IPS-18c (cell line): Measurements from ENCODE around the gene OR2G3.

Experiments
- H3K4me3 ChIP-seq: 2 replicates; pipeline ENCODE4 v1.7.0; 2013; ENCODE audit warnings: low read depth, mild to moderate bottlenecking, low read length, moderate library complexity; ENCODE audit not compliant: insufficient read depth
- H3K9me3 ChIP-seq: one replicate; pipeline ENCODE4 v1.6.1; 2013; ENCODE audit warnings: mild to moderate bottlenecking, low read length, moderate library complexity; ENCODE audit not compliant: control insufficient read depth, insufficient read depth

OR2G3 gene

GRCh38 chr1:247653040-247653439 lies 47.7 kb downstream of the OR2G3 start:
- Histone ChIP-seq H3K9me3 (no peaks in the 10 kb centered on the region), H3K4me3 (no peak overlapping the region)
